WERI-Rb-1 (cell line): ENCODE results near the gene BIN2.

Source experiments
- DNase-seq: peaks from one replicate; pipeline ENCODE4 v3.0.0-alpha.2; 2020
- H3K27ac ChIP-seq: fragments of 250-450 bp; sonication (Bioruptor Pico); 2 replicates; pipeline ENCODE4 v1.5.1; 2020; ENCODE audit warnings: mild to moderate bottlenecking, moderate library complexity
- H3K27me3 ChIP-seq: fragments of 250-450 bp; sonication (Bioruptor Pico); 2 replicates; pipeline ENCODE4 v1.5.1; 2021; ENCODE audit warnings: mild to moderate bottlenecking, low read depth, moderate library complexity; ENCODE audit not compliant: insufficient read depth, severe bottlenecking
- H3K36me3 ChIP-seq: fragments of 250-450 bp; sonication (Bioruptor Pico); 2 replicates; pipeline ENCODE4 v1.5.1; 2020; ENCODE audit warnings: mild to moderate bottlenecking, moderate library complexity
- H3K4me3 ChIP-seq: 2 replicates; pipeline ENCODE4 v1.5.1; 2011; ENCODE audit warnings: low read depth, mild to moderate bottlenecking, control low read depth, low read length
- H3K9me3 ChIP-seq: fragments of 250-450 bp; sonication (Bioruptor Pico); 2 replicates; pipeline ENCODE4 v1.5.1; 2021; ENCODE audit warnings: mild to moderate bottlenecking, moderate library complexity; ENCODE audit not compliant: severe bottlenecking
- TF ChIP-seq, protein P1 (sequence below): IDR thresholded peaks from 2 replicates; pipeline ENCODE4 v1.5.1; 2011; ENCODE audit warnings: low read depth, mild to moderate bottlenecking, control low read depth, inconsistent platforms, low read length

The BIN2 gene

GRCh38 chr12:51234530-51234929, 89.4 kb downstream of the BIN2 start:
- no peak overlapping the region for H3K27ac ChIP-seq
- DNase-seq = no peak
- no peaks in the 10 kb centered on the region for H3K27me3 ChIP-seq
- no peaks in the 10 kb centered on the region for H3K9me3 ChIP-seq
- TF ChIP-seq, protein P1, sequence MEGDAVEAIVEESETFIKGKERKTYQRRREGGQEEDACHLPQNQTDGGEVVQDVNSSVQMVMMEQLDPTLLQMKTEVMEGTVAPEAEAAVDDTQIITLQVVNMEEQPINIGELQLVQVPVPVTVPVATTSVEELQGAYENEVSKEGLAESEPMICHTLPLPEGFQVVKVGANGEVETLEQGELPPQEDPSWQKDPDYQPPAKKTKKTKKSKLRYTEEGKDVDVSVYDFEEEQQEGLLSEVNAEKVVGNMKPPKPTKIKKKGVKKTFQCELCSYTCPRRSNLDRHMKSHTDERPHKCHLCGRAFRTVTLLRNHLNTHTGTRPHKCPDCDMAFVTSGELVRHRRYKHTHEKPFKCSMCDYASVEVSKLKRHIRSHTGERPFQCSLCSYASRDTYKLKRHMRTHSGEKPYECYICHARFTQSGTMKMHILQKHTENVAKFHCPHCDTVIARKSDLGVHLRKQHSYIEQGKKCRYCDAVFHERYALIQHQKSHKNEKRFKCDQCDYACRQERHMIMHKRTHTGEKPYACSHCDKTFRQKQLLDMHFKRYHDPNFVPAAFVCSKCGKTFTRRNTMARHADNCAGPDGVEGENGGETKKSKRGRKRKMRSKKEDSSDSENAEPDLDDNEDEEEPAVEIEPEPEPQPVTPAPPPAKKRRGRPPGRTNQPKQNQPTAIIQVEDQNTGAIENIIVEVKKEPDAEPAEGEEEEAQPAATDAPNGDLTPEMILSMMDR = no peak
- peaks cover 2% of the 10 kb centered on the region for H3K36me3 ChIP-seq
- no peak overlapping the region for H3K4me3 ChIP-seq

DNA sequence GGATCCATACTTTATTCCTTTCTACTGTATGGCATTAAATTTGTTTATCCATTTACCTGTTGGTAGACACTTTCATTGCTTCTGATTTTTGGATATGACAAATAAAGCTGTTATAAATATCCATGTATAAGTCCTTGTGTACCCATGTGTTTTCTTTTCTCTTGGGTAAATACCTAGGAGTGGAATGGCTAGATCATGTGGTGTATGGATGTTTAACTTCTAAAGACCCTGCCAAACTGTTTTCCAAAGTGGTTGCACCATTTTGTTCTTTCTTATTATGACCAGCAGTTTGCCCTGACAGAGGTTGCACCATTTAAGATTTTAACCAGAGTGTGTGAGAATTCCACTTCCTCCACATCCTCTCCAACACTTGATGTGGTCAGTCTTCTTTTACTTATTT, 91.3 kb downstream of the BIN2 start:
- Histone ChIP-seq H3K36me3 (no peaks in the 10 kb centered on the region), H3K4me3 (no peak overlapping the region), H3K9me3 (no peaks in the 10 kb centered on the region), H3K27ac (no peak overlapping the region), H3K27me3 (no peaks in the 10 kb centered on the region)
- TF ChIP-seq, protein P1 = no peak
- no peak for DNase-seq
